T-helper 9 cell (primary cell): Measurements from ENCODE around the gene GGT6.

Experiments
- DNase-seq: peaks from one replicate; pipeline ENCODE4 v3.0.0-alpha.2; 2020

GGT6 gene

DNA sequence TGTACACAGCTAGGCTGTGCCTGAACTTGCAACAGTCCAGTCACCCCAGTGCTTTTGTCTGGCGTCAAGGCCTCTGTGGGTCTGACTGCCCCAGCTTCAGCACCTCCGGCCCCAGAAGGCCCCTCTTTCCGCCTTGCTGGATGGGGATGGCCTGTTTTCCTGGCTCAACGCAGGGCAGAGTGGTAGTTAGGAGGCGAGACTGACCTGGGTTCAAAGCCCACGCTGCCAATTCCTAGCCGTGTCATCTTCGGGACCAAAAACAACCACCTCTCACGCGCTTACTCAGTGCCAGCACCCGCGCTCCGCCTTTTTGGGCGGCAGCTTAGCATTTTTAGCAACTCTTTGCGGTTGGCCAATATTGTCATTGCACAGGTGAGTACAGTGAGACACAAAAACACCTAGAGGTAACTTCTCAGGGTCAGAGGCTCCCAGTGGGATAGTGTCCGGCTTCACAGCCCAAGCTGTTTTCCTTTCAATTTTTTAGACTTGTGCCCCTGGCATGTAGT, 9.8 kb downstream of the GGT6 start:
- DNase-seq: no peak

GRCh38 chr17:4549781-4550533, 10.4 kb downstream of the GGT6 start:
- no peak for DNase-seq

GRCh38 chr17:4548721-4549531, 11.5 kb downstream of the GGT6 start:
- DNase-seq: no peak

- DNase-seq: no peak
Measured at GRCh38 chr17:4548061-4548461, 12.3 kb downstream of the GGT6 start.

DNA sequence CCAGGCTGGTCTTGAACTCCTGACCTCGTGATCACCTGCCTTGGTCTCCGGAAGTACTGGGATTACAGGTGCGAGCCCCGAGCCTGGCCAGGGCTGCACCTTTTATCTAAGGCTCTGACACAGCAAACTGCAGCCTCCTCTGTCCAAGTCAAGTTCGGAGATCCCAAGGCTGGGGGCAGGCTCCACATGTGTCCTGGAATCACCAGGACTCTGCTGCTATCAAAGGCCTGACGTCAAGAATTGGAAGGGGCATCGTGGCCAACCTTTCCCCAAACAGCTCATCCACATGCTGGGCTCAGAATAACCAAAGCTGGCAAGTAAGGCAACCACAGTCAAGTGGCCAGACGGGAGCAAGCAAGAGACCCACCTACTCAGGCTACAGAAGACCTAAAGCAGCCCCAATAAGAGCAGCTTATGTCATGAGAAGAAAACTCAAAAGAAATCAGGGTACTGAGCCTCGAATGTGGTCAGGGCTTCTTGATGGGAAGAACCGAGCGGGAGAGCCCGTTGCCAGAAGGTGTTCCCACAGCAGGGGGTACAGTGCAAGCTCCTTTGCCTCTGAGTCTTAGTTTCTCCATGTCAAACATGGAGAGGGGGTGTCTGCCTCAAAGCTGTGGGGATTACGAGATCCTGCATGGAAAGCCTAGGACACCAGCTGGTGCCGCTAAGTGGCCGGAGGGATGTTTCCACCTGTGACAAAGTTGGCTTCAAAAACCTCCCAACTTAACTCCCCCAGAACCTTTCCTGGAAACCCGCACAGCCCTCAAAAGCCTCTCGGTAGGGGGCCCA, 13.1 kb downstream of the GGT6 start:
- no peak for DNase-seq

- DNase-seq: no peak
Measured at GRCh38 chr17:4545217-4545951, 15.0 kb downstream of the GGT6 start.

DNA sequence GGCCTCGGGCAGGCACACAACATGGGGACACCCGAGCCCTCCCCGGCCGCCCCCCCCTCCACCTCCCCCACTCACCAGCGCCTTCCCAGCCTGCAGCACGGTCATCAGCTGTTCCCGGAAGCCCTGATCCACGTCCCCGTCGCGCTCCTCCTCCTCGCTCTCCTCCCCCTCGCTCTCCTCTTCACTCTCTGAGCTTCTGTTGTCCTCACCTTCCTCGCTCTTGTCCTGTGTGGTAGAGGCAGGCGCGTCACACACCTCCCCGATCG, 15.5 kb downstream of the GGT6 start:
- no peak for DNase-seq

- no peak for DNase-seq
Measured at GRCh38 chr17:4544135-4544950, 16.0 kb downstream of the GGT6 start.

DNA sequence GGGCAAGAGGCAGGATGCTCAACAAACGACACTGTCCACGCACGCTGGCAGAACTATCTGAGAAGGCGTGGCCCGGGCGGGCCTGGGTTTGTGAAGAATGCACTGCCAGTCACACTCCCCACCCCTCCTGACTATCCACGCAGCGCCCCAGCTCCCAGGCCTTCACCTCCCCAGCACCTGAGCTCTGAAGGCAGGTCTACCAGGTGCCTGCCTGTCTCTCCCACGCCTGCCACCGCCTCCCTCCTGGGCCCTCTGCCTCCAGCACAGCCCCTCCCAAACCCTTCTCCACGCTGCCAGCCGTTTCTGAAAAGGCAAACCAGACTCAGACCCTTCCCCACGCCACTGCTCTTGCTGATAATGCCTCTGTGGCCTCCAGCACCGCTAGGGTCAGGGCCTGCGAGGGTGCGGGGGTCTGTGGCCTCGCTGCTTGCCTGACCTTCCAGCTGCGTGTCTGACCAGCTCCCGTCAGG, 16.8 kb downstream of the GGT6 start:
- DNase-seq: no peak

DNA sequence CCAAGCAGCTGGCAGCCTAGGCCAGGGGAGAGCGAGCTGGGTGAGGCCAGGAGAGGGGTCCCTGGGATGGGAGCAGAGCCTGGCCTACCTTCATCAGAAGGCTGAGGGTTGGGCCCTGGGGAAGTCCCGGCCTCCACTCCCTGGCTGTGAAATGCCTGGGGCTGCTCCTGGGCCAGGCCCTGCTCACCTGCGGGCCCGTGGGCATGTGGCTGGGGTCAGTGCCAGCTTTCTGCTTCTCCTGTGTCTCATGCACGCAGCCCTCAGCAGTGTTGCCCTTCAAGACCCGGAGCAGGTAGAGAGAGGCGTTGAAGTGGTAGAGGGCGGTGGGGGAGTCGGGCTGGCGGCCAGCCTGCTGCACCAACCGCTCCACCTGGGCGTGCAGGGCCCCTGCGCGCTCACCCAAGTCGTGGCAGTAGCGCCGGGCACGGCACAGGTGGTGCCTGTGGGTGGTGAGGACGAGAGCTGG, 17.6 kb downstream of the GGT6 start:
- no peak for DNase-seq

GRCh38 chr17:4542003-4542725, 18.2 kb downstream of the GGT6 start:
- DNase-seq: no peak

- DNase-seq: no peak
Measured at GRCh38 chr17:4541328-4542002, 18.9 kb downstream of the GGT6 start.

- no peak for DNase-seq
Measured at GRCh38 chr17:4540687-4541327, 19.6 kb downstream of the GGT6 start.

GRCh38 chr17:4540224-4540651, 20.1 kb downstream of the GGT6 start:
- no peak for DNase-seq

- no peak for DNase-seq
Measured at GRCh38 chr17:4539576-4540223, 20.7 kb downstream of the GGT6 start.

DNA sequence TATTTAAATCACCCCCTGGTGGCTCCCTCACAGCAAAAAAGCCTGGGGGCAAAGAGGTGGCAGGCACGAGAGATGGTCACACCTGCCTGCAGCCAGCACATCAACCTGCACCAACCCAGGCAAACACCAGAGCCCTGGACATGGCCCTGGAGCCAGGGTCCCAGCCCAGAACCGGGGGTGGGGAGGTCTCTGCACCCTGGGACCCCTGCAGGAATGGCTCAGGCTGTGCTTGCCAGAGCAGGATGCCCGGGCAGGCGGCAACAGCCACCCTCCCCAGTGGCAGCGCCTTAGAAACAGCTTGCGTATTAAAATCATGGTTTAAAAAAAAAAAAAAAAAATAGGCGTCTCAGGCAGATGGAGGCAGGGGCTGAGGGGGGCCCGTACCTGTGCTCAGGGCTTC, 21.4 kb downstream of the GGT6 start:
- DNase-seq: no peak

GRCh38 chr17:4538236-4539002, 22.0 kb downstream of the GGT6 start:
- DNase-seq: no peak
